H7 (cell line): Measurements from ENCODE around the gene KCNJ10. TPM values are rescaled to one million over a fixed set of nuclear protein-coding genes. Genes with fewer than 3 reads are reported as not detected.
"Not testable (repeated sequence)": the region's sequence is repeated elsewhere in the genome, so short reads cannot be mapped to it uniquely, and the experiment has no call there.

Source experiments
- DNase-seq: peaks from one replicate; pipeline ENCODE4 v3.0.0; 2012
- H3K27me3 ChIP-seq: 2 replicates; pipeline ENCODE4 v1.6.0; 2011; ENCODE audit warnings: mild to moderate bottlenecking, low read length; ENCODE audit not compliant: control insufficient read depth, insufficient read depth
- H3K36me3 ChIP-seq: replicated peaks from 2 replicates; pipeline ENCODE4 v1.5.1; 2011; ENCODE audit warnings: low read length; ENCODE audit not compliant: control insufficient read depth, insufficient read depth
- H3K4me3 ChIP-seq: 2 replicates; pipeline ENCODE4 v1.5.1; 2011; ENCODE audit warnings: low read depth, mild to moderate bottlenecking, control low read depth, low read length, moderate library complexity; ENCODE audit not compliant: insufficient read depth
- total RNA-seq: library from RNA; depleted of rRNA; stranded (reverse); fragments of >200 nt; shearing (Covaris generic); gene quantifications from 2 replicates; pipeline ENCODE4 v1.2.3, GENCODE V29; 2014; rRNA removed

The KCNJ10 gene
- total RNA-seq = 0.07 TPM in 1 of 2 replicates, not detected in the other

GRCh38 chr1:160069460-160070231 is at the start of gene KCNJ10:
KCNJ10 (minus strand) TSS chr1:160070160; CDS start chr1:160042532, 27,628 bp downstream.
- Histone ChIP-seq H3K4me3 (peak within 1 kb of the TSS; percentile 57), H3K27me3 (peaks cover 51% of the 10 kb centered on the region), H3K36me3 (no peaks in the 10 kb centered on the region)
- DNase-seq = no peak

GRCh38 chr1:160118928-160119327 is 49.0 kb upstream of the KCNJ10 start:
- Histone ChIP-seq H3K27me3 (peaks cover 1% of the 10 kb centered on the region; the same call in 1 of the 2 replicates), H3K4me3 (no peak overlapping the region), H3K36me3 (peaks cover 2% of the 10 kb centered on the region)
- DNase-seq = no peak

- Histone ChIP-seq H3K27me3 (peaks cover 1% of the 10 kb centered on the region; the same call in 1 of the 2 replicates), H3K4me3 (no peak overlapping the region), H3K36me3 (no peaks in the 10 kb centered on the region; the same call in none of the 2 replicates)
- DNase-seq = peak; percentile 74
These were observed 47.8 kb upstream of the KCNJ10 start for GRCh38 chr1:160117709-160118183.

GRCh38 chr1:160117300-160117699 is 47.3 kb upstream of the KCNJ10 start:
- DNase-seq = no peak
- peaks cover 1% of the 10 kb centered on the region; the same call in 1 of the 2 replicates for H3K27me3 ChIP-seq
- no peak overlapping the region for H3K4me3 ChIP-seq
- no peaks in the 10 kb centered on the region; the same call in 1 of the 2 replicates for H3K36me3 ChIP-seq

- peaks cover 1% of the 10 kb centered on the region; the same call in 1 of the 2 replicates for H3K27me3 ChIP-seq
- no peaks in the 10 kb centered on the region for H3K36me3 ChIP-seq
- H3K4me3 ChIP-seq = peak overlapping the region; percentile 46
- DNase-seq = no peak
These were observed 46.6 kb upstream of the KCNJ10 start for GRCh38 chr1:160116283-160117147.

GRCh38 chr1:160115545-160116282 is 45.8 kb upstream of the KCNJ10 start, which contains the start of gene ATP1A2:
ATP1A2 (plus strand) TSS chr1:160115759; CDS start chr1:160115862, 103 bp downstream.
- peak; percentile 89 for DNase-seq
- peaks cover 1% of the 10 kb centered on the region; the same call in 1 of the 2 replicates for H3K27me3 ChIP-seq
- H3K36me3 ChIP-seq = no peaks in the 10 kb centered on the region
- peak within 1 kb of the TSS; percentile 46 for H3K4me3 ChIP-seq

GRCh38 chr1:160114085-160114484 is 44.1 kb upstream of the KCNJ10 start:
- peak; percentile 73 for DNase-seq
- Histone ChIP-seq H3K27me3 (peaks cover 1% of the 10 kb centered on the region; the same call in 1 of the 2 replicates), H3K4me3 (no peak overlapping the region), H3K36me3 (no peaks in the 10 kb centered on the region)

GRCh38 chr1:160113407-160113806 is 43.4 kb upstream of the KCNJ10 start:
- H3K4me3 ChIP-seq = no peak overlapping the region
- H3K27me3 ChIP-seq = peaks cover 1% of the 10 kb centered on the region; the same call in 1 of the 2 replicates
- no peak for DNase-seq
- H3K36me3 ChIP-seq = no peaks in the 10 kb centered on the region

- Histone ChIP-seq H3K36me3 (no peaks in the 10 kb centered on the region), H3K27me3 (peaks cover 1% of the 10 kb centered on the region; the same call in 1 of the 2 replicates), H3K4me3 (no peak overlapping the region)
- no peak for DNase-seq
These were observed 42.4 kb upstream of the KCNJ10 start for GRCh38 chr1:160112357-160112756.

- not testable (repeated sequence) for H3K4me3 ChIP-seq, DNase-seq, H3K36me3 ChIP-seq, H3K27me3 ChIP-seq
These were observed 41.5 kb upstream of the KCNJ10 start for GRCh38 chr1:160111462-160111861.

GRCh38 chr1:160109686-160110085 is 39.7 kb upstream of the KCNJ10 start:
- no peak for DNase-seq
- Histone ChIP-seq H3K4me3 (no peak overlapping the region), H3K27me3 (no peaks in the 10 kb centered on the region), H3K36me3 (no peaks in the 10 kb centered on the region)

- no peaks in the 10 kb centered on the region for H3K27me3 ChIP-seq
- H3K4me3 ChIP-seq = no peak overlapping the region
- no peaks in the 10 kb centered on the region for H3K36me3 ChIP-seq
- peak; percentile 86 for DNase-seq
These were observed 39.1 kb upstream of the KCNJ10 start for GRCh38 chr1:160108888-160109662.

- Histone ChIP-seq H3K27me3 (no peaks in the 10 kb centered on the region), H3K4me3 (no peak overlapping the region), H3K36me3 (no peaks in the 10 kb centered on the region)
- DNase-seq = no peak
These were observed 37.6 kb upstream of the KCNJ10 start for GRCh38 chr1:160107512-160107911.
